ENCODE data around the gene CDH18.

Gene CDH18

DNA sequence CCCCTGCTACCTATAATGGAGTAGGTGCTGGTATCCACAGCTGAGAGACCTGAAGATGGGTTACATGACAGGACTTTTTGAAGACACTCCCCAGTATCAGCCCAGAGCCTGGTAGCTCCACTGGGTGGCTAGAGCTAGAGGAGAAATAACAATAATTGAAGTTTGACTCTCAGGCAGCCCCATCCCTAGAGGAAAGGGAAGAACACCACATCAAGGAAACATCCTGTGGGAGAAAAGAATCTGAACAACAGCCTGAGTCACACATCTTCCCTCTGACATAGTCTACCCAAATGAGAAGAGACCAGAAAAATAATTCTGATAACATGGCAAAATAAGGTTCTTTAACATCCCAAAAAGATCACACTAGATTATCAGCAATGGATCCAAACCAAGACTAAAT is 432.1 kb downstream of the CDH18 start:
- no peak for DNase-seq

DNA sequence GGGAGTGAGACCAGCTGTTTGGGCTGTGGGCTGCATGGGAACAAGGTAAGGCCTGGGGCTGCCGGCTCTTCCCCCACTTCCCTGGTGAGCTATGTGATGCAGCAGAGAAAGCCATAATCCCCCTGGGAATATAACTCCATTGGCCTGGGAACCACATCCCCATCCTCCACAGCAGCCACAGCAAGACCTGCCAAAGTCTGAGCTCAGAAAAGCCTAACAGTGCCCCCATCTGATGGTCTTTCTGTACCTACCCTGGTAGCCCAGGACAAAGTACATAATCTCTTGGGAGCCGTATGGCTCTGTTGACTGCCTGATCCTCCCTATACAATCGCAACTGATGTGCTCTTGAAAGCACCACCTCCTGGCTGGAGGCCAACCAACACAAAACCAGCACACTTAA is 432.6 kb downstream of the CDH18 start:
- no peak for DNase-seq

GRCh38 chr5:19554524-19554923 is 433.5 kb downstream of the CDH18 start:
- no peak for DNase-seq

- no peak for DNase-seq
Measured at GRCh38 chr5:19547640-19548039, 440.4 kb downstream of the CDH18 start.

- DNase-seq = no peak
Measured at GRCh38 chr5:19546521-19546920, 441.5 kb downstream of the CDH18 start.

- no peak for DNase-seq
Measured at GRCh38 chr5:19538607-19539006, 449.4 kb downstream of the CDH18 start.

GRCh38 chr5:19536387-19536786 is 451.6 kb downstream of the CDH18 start:
- no peak for DNase-seq

DNA sequence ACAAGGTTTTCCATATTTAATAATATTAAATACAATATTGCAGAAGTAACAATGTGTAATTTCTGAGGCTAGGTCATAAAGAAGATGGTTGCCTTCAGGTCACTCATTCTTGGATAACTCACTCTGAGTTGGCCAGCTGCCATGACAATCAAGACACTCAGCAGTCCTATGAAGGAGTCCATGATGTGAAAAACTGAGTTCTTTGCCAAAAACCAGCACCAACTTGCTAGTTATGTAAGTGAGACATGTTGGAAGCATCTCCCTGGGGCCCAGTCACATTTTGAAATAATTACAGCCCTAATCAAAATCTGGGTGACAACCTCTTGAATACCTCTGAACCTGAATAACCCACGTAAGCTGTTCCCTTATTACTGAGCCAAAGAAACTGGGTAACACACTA is 453.2 kb downstream of the CDH18 start:
- DNase-seq = no peak

- no peak for DNase-seq
Measured at GRCh38 chr5:19532936-19533335, 455.1 kb downstream of the CDH18 start.

DNA sequence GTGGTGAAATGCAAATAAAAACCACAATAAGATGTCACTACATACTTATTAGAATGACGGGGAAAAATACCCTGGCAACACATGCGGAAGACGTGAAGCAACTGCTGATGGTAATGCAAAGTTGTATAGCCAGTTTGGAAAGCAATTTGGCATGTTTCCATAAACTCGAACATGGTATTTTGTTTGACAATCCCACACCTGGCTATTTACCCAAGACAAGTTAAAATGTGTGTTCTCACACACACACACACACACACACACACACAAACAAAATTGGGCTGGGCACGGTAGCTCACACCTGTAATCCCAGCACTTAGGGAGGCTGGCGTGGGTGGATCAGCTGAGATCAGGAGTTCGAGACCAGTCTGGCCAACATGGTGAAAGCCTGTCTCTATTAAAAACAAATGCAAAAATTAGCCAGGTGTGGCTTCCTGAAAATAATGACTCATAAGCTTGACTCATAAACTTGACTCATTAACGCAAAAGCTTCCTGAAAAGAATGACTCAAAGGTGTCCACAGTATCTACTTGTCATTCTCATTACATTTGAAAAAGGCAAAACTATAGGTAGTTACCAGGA is 456.5 kb downstream of the CDH18 start:
- DNase-seq = no peak

DNA sequence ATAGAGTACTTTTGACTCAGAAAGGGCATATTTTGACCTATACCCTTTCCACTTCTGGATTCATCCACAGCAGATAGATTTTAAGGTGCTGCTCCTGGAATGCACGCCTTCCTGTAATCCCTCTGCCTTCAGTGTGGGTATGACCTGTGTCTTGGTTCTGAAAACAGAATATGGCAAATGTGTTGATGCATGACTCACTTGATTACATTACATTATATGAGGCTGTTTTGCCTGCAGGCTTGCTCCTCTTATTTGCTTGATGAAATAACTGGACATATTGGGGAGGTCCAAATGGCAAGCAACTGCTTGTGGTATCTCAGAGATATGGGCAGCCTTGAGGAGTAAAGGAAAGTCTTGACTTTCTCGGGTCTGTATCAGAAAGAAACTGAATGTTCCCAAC is 468.6 kb downstream of the CDH18 start:
- DNase-seq = no peak

DNA sequence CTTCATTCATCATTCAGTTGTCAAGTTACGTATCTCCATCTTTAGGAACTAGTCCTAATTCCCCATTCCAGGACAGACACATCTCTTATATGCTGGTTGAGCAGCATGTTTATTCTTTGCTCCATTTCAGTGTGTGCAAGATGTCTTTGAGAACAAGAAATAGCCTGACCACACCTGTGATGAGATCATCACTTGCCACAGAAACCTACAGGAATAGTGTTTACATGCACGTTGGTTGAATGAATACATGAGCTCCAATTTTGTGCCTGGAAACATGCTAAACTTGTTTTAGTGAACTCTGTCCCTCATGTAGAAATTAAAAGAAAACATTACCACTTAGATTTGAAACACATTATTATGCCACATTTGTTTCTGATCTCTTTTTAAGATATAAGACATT is 489.1 kb downstream of the CDH18 start:
- no peak for DNase-seq

DNA sequence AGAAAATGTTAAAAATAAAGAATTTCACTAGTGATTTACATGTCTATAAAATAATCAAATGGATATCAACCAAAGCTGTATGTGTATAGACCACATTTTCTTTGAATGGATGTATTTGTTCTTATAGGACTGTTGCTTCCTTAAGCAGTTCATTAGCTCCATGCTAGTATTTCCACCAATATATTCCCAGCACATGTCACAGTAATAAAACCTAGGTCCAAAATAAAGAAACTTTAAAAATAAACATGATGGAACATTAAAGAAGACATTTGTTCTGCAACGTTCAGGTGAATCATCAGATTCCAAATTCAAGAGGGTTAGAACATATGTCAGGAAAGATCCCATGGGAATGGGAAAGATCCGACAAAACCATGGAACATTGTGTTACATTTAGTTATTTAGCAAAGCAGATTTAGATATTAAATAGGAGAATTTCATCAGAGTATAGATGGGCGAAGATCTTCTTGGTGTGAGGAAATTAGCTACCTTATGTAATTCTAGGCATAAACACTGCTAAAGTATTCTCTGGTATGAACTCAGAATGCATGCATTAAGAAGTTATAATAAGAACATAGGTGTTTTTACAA is 490.7 kb downstream of the CDH18 start:
- no peak for DNase-seq

DNA sequence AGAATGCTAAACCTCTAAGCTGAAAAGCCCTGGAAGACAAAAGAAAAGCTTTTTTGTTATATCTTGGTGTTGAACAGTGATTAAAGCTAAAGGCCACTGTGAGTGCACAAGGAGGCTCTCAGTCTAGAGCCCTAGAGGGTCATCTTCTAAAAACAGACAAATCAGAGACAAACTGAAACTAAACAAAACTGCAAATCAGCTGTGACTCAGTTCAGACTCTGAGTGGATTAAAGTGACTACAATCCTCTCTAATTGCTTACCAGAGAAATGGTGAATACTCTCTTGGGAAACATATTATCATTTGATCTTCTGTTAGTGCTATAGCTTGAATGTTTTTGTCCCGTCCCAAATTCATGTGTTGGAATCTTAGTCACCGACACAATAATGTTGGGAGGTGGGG is 491.9 kb downstream of the CDH18 start:
- no peak for DNase-seq

DNA sequence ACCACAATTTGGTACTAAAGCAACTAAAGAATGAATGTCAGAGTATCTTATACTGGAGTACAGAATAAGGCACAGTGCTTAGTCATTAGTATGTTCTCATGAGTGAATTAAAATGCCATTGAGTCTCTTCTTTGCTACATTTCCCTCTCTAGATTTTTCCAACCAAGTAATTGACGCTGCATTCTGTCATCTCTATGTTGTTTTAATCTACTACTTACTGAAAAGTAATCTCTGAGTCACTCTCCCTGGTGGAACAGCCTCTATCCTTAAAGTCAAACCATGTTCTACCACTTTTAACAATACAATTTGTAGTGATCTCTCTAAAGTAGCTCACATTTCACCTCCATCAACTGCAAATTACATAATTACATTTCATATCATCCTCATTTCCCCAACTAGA is 495.1 kb downstream of the CDH18 start:
- no peak for DNase-seq

- no peak for DNase-seq
Measured at GRCh38 chr5:19488786-19489185, 499.2 kb downstream of the CDH18 start.

DNA sequence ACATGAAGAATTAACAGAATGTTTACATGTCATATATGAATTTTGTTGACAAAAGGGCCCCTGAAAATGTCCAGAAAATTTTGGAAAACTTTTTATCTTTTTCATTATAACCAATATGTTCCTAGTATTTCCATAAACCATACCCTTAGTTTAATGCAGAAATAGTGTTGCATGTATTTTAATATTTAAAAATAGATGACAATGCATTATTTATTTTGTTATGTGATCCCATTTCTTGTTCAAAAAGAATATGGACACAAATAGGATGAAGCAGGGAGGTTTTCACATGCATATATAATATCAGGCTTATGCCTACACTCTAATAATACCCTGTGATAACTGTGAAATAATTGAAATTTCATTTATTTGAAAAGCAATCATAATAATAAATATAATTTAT is 500.5 kb downstream of the CDH18 start:
- DNase-seq = no peak

- no peak for DNase-seq
Measured at GRCh38 chr5:19479562-19479961, 508.4 kb downstream of the CDH18 start.

GRCh38 chr5:19462019-19462418 is 526.0 kb downstream of the CDH18 start:
- no peak for DNase-seq

GRCh38 chr5:19424506-19424905 is 563.5 kb downstream of the CDH18 start:
- DNase-seq = no peak

Data from NCI-H1436 treated with DMSO at 0.1 percent for 48 hours (cell line).